WTC11 (cell line): ENCODE data around the gene CABP1.

ENCODE experiments used
- ELF4 ChIP-seq: sonication (generic); formaldehyde crosslinking; IDR thresholded peaks from 2 replicates; pipeline ENCODE4 v1.8.1; 2022; ENCODE audit warnings: low read depth, mild to moderate bottlenecking, moderate library complexity, missing genetic modification reagents
- FOXJ3 ChIP-seq: sonication (generic); formaldehyde crosslinking; IDR thresholded peaks from 2 replicates; pipeline ENCODE4 v1.9.0; 2021; ENCODE audit warnings: missing genetic modification reagents, mild to moderate bottlenecking, borderline replicate concordance
- FOXK1 ChIP-seq: sonication (generic); formaldehyde crosslinking; IDR thresholded peaks from 2 replicates; pipeline ENCODE4 v1.8.0; 2022; ENCODE audit warnings: mild to moderate bottlenecking, moderate library complexity, missing genetic modification reagents
- KAT7 ChIP-seq: sonication (generic); formaldehyde crosslinking; IDR thresholded peaks from 2 replicates; pipeline ENCODE4 v1.8.1; 2023; ENCODE audit warnings: missing genetic modification reagents, mild to moderate bottlenecking, borderline replicate concordance
- NFE2L1 ChIP-seq: sonication (generic); formaldehyde crosslinking; IDR thresholded peaks from 2 replicates; pipeline ENCODE4 v1.8.1; 2023; ENCODE audit warnings: missing genetic modification reagents
- NFYB ChIP-seq: sonication (generic); formaldehyde crosslinking; conservative IDR thresholded peaks from 2 replicates; pipeline ENCODE4 v1.8.0; 2022; ENCODE audit warnings: low read depth, missing genetic modification reagents
- RORB ChIP-seq: fragments of 250-450 bp; sonication (Bioruptor Pico); IDR thresholded peaks from 2 replicates; pipeline ENCODE4 v1.9.0; 2021; ENCODE audit warnings: mild to moderate bottlenecking
- ZNF121 ChIP-seq: sonication (generic); formaldehyde crosslinking; IDR thresholded peaks from 2 replicates; pipeline ENCODE4 v1.8.0; 2023; ENCODE audit warnings: missing genetic modification reagents
- TF ChIP-seq, protein P1 (sequence below): fragments of 200-600 bp; IDR thresholded peaks from 2 replicates; pipeline ENCODE4 v1.8.0; 2022; ENCODE audit warnings: antibody characterized with exemption
- TF ChIP-seq, protein P2 (sequence below): sonication (generic); formaldehyde crosslinking; conservative IDR thresholded peaks from 2 replicates; pipeline ENCODE4 v1.8.1; 2022; ENCODE audit warnings: mild to moderate bottlenecking, missing genetic modification reagents
- TF ChIP-seq, protein P3 (sequence below): sonication (generic); formaldehyde crosslinking; IDR thresholded peaks from 2 replicates; pipeline ENCODE4 v1.8.1; 2022; ENCODE audit warnings: low read depth, missing genetic modification reagents, borderline replicate concordance
- TF ChIP-seq, protein P4 (sequence below): sonication (generic); formaldehyde crosslinking; IDR thresholded peaks from 2 replicates; pipeline ENCODE4 v1.8.0; 2022; ENCODE audit warnings: mild to moderate bottlenecking, missing genetic modification reagents

DNA sequence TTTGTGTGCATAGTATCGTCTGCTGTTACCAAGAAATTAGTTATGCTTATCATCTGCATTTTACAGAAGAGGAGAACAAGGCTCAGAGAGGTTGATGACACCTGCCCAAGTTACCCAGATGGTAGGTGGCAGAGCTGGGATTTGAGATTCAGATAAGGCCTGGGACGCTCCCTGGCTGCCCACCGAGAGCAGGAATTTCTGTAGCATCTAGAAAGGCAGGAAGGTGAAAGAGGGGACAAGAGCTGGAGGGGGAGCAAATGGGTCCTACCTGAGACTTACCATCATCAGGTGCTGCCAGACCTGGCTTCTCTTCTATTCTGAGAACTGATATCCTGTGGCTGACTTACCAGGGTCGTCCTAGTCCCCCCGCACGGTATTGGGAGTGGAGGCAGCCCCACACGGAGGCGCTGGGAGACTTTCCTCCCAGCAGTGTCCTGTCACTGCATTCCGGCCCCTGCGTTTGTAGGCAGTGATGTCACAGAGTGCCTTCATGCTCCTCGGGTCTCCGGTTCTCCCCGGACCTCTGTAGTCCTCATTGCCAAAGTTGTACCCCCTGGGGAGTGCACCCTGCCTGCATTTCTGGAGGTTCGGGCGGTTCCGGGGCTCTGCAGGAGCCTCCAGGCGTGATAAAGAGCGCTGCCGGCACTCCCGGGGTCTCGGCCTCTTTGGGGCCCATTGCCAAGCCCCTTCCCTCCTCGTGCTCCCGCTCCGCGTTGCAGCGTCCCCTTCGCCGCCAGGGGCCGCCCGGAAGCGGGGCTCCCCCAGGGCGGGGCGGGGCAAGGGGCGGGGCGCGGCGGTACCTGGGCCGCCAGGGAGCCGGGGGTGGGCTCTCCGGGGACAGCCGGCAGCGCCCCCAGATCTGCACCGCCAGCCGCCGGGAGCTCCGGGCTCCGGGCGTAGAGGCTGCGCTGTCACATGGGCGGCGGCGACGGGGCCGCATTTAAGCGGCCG, at the start of gene CABP1:
- TF ChIP-seq NFE2L1 (no peak), FOXK1 (CRISPR knock-in tag) (0 out of 2 replicates have a peak, but pooled peaks have one; percentile 23), KAT7 (CRISPR knock-in tag) (no peak; the same call in 1 of the 2 replicates), ZNF121 (CRISPR knock-in tag) (no peak), RORB (no peak), FOXJ3 (no peak), NFYB (CRISPR knock-in tag) (no peak), ELF4 (CRISPR knock-in tag) (no peak)
- TF ChIP-seq, protein P1, sequence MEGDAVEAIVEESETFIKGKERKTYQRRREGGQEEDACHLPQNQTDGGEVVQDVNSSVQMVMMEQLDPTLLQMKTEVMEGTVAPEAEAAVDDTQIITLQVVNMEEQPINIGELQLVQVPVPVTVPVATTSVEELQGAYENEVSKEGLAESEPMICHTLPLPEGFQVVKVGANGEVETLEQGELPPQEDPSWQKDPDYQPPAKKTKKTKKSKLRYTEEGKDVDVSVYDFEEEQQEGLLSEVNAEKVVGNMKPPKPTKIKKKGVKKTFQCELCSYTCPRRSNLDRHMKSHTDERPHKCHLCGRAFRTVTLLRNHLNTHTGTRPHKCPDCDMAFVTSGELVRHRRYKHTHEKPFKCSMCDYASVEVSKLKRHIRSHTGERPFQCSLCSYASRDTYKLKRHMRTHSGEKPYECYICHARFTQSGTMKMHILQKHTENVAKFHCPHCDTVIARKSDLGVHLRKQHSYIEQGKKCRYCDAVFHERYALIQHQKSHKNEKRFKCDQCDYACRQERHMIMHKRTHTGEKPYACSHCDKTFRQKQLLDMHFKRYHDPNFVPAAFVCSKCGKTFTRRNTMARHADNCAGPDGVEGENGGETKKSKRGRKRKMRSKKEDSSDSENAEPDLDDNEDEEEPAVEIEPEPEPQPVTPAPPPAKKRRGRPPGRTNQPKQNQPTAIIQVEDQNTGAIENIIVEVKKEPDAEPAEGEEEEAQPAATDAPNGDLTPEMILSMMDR = no peak
- TF ChIP-seq, protein P2, sequence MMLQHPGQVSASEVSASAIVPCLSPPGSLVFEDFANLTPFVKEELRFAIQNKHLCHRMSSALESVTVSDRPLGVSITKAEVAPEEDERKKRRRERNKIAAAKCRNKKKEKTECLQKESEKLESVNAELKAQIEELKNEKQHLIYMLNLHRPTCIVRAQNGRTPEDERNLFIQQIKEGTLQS = no peak
- TF ChIP-seq, protein P3, sequence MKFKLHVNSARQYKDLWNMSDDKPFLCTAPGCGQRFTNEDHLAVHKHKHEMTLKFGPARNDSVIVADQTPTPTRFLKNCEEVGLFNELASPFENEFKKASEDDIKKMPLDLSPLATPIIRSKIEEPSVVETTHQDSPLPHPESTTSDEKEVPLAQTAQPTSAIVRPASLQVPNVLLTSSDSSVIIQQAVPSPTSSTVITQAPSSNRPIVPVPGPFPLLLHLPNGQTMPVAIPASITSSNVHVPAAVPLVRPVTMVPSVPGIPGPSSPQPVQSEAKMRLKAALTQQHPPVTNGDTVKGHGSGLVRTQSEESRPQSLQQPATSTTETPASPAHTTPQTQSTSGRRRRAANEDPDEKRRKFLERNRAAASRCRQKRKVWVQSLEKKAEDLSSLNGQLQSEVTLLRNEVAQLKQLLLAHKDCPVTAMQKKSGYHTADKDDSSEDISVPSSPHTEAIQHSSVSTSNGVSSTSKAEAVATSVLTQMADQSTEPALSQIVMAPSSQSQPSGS (CRISPR knock-in tag) = no peak
- TF ChIP-seq, protein P4, sequence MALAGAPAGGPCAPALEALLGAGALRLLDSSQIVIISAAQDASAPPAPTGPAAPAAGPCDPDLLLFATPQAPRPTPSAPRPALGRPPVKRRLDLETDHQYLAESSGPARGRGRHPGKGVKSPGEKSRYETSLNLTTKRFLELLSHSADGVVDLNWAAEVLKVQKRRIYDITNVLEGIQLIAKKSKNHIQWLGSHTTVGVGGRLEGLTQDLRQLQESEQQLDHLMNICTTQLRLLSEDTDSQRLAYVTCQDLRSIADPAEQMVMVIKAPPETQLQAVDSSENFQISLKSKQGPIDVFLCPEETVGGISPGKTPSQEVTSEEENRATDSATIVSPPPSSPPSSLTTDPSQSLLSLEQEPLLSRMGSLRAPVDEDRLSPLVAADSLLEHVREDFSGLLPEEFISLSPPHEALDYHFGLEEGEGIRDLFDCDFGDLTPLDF (CRISPR knock-in tag) = no peak
